Left ventricle myocardium superior (tissue), 1 donor: Measurements from ENCODE around the gene SMAP1. TPM values are rescaled to one million over a fixed set of nuclear protein-coding genes. Genes with fewer than 3 reads are reported as not detected.
A peak's percentile ranks its signal among the peaks of the same experiment; 100 is the strongest.

Experiments used
- ATAC-seq: fragments of 200-7000 bp; cut with Tn5 transposase; one replicate; pipeline ENCODE4 v1.9.1; 2020; ENCODE audit warnings: mild to moderate bottlenecking, moderate library complexity
- DNase-seq: peaks from one replicate; pipeline ENCODE4 v3.0.0-alpha.2; 2020
- intact Hi-C: fragments of 100-400 bp; cut with micrococcal nuclease; formaldehyde crosslinking; loops from one replicate; pipeline ENCODE4 v1.11.0; 2022
- total RNA-seq: library from RNA; stranded (reverse); fragmentation: NEBNext Ultra II Directional; extraction: Animal tissue kit (Norgen Biotek cat#: 25700); gene quantifications from one replicate; pipeline ENCODE4 v1.2.1, GENCODE V29; 2021
- donor health status: DM: no; HTN: yes; CAD: no; lungs with severe emphysema.

Gene SMAP1
- total RNA-seq, 1 donor from 2014 or later: 32.2 TPM

DNA sequence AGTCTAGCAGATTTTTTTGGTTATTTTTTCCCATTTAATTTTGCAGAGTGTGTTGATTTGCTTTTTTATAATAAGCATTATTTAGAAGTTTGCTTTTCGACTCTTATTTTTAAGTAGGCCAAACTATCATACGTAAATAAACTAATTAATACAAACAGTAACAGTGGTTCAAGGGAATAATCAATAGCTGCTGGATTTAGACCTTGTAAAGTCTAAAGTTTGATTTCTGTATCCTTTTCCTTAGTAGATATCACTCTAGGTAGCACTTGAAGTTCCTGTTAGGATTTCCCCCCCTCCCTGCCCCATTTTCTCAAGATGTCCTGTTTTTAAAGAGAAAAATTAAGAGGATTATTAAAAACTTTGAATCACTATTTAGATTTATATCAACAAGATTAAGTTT is 153.1 kb downstream of the SMAP1 start:
- intact Hi-C loops: no loop called here
- DNase-seq (no peak), ATAC-seq (no peak)

- ATAC-seq (no peak), DNase-seq (no peak)
- intact Hi-C loops: no loop called here
Observed at GRCh38 chr6:70821751-70822150, 154.1 kb downstream of the SMAP1 start.

- DNase-seq: no peak
- no peak for ATAC-seq
- intact Hi-C loops: no loop called here
Observed at GRCh38 chr6:70823651-70824050, 156.0 kb downstream of the SMAP1 start.

GRCh38 chr6:70831427-70831826 is 163.7 kb downstream of the SMAP1 start:
- DNase-seq (no peak), ATAC-seq (no peak)
- intact Hi-C loops: no loop called here

DNA sequence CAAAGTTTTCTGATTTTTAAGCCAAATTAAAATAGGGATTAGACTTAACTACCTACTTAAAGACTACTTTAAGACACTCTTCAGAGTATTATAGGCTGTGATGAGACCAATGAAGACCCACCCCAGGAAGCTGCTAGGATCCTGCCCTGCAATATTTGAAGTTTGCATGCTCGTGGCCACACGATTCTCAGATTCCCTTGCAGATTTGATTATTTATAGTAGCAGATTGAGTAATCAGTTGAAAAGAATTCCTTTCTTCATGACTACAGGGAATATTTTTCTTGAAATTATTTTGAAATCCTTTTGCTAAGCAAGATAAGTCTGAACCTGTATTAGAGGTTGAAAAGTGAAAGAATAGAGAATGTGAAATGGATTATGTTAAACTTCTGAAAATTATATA is 166.8 kb downstream of the SMAP1 start:
- no peak for ATAC-seq
- intact Hi-C loops: no loop called here
- DNase-seq: no peak

GRCh38 chr6:70838907-70839285 is 171.2 kb downstream of the SMAP1 start:
- no peak for DNase-seq
- intact Hi-C loops: no loop called here
- ATAC-seq: no peak

DNA sequence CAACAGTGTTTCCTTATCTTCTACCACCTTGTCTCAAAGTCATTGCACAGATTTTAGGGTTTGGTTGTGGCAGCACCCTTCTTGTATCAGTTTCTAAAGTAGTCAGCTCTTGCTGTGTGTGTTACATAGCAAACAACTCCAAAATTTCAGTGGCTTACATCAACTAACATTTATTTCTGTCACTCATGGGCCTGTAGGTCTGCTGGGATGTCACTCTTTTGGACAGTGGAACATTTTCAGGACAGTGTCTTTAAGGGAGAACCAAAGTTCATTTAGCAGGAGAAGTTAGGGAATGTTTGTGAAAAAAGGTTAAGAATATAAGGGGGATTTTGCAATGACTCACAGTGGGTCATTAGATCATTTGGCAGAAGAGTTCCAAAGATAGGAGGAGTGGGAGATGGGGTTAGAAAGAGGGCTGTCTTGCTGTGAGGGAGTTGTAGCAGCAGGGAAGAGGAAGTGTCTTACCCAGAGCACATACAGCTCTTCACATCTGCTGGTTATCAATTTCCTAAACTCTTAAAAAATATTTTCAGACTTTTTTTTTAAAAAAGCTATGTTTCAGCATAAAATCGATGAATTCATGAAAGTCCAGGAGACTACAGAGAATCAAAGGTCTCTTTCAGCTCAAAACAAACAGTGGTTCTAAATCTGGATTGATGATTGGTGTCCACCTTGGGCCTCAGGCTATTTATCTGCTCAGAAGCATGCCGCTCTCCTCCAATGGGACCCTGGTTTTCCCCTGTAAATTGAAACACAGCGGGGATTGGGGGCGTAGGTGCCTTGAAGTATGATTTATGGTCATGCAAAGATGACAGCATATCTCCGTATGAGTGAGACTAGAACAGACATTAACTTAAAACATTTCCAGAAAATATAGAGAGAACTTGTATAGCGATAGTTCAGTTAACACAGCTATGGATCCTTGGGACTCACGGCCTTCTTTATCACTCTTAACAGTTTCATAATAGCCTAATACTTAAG is 171.9 kb downstream of the SMAP1 start:
- no peak for ATAC-seq
- intact Hi-C loops: no loop called here

GRCh38 chr6:70841112-70841511 is 173.4 kb downstream of the SMAP1 start:
- ATAC-seq (no peak), DNase-seq (no peak)
- intact Hi-C loops: no loop called here

More for the DNA sequence above, 171.9 kb downstream of the SMAP1 start:
- no peak for DNase-seq

DNA sequence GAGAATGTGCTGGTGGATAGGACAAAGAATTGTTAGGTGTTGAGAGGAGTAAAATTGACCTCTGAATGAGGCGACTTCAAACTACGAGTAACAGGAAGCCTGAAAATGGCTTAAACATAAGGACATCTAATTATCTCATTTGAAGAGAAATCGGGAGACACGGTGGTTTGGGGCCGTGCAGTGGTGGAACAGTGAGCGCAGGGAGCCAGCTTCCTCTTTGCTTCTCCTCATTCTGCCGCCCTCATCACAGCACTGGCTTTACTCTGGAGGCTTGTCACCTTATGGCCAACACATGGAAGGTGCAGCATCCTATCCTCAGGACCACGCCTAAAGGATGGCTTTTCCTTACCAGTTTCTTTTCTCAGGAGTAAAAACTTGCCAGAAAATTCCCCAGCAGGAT is 174.9 kb downstream of the SMAP1 start:
- DNase-seq (no peak), ATAC-seq (no peak)
- intact Hi-C loops: no loop called here

GRCh38 chr6:70843328-70843918 is 175.7 kb downstream of the SMAP1 start:
- ATAC-seq: no peak
- DNase-seq: no peak
- intact Hi-C loops: no loop called here

DNA sequence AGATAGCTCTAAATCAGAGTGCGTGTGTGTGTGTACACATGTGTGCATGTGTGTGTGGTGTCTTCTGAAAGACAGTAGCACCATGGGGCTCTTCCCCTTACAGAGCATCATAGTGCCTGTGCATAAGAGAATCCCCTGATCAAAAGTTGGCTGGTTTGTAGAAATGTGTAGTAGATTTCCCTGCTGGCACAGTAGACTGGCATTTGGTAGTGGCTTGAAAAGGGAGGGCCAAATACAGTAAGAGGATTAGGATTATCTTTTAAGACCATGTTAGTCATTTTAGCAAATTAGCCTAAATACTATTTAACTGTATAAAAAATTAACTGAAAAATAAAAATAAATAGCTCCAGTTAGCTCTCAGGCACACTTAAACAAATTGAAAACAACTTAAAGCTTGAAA is 176.6 kb downstream of the SMAP1 start:
- ATAC-seq: no peak
- DNase-seq: no peak
- intact Hi-C loops: no loop called here

- ATAC-seq (peak; percentile 41), DNase-seq (no peak)
- intact Hi-C loops: no loop called here
Observed at GRCh38 chr6:70846207-70846835, 178.6 kb downstream of the SMAP1 start.

GRCh38 chr6:70847106-70848084 is 179.7 kb downstream of the SMAP1 start:
- no peak for ATAC-seq
- intact Hi-C loops: no loop called here
- no peak for DNase-seq

DNA sequence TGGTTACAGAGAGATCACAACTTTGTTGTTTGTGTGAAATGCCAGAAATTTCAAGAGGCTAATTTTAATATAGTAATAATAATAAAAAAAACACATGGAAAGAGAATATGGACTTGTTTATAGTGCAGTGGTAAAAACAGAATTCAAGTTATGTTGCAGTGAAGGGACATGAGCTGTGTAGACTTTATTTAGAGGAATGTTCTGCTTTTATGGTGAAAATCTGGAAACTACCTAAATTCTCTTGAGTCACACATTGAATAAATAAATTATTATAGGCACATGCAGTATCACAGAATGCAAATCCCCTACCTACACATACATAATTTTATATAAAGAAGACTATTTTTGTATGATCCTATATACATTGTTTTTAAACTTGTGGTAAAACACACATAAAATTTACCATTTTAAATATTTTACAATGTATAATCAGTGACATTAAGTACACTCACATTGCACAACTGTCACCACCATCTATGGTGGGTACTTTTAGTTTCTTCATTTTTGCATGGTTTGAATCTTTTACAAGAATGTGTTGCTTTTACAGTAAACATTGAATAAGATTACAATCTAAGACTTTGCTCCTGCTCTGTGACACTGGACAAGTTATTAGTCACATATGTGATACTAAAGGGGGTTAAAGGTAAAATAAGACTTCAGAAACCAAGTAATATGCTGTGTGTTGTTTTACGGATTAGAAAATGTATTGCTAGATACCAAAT is 181.8 kb downstream of the SMAP1 start:
- no peak for ATAC-seq
- no peak for DNase-seq
- intact Hi-C loops: no loop called here

DNA sequence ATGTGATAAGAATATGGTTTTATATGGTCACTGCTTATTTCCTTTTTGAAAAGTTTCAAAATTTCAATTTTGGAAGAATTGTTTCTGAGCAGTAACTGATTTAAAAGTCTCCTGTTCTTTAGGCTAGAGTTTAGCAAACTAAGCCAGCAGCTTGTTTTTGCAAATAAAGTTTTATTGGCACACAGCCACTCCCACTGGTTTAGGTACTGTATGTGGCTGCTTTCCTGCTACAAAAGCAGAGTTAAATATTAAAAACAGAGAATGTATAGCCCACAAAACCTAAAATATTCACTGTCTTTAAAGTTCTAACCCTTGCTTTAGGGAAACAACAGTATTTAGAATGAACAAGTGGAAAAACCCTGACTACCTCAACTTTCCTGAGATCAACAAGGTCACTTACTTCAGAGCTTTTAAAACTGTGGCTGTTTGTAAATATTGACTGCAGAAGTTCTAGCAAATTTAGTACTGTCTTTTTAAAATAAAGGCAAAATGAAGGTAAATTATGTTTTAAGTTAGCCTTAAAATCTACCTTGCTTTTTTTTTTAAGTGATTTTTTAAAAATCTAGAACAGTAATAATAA is 185.1 kb downstream of the SMAP1 start:
- DNase-seq (no peak), ATAC-seq (no peak)
- intact Hi-C loops: no loop called here

DNA sequence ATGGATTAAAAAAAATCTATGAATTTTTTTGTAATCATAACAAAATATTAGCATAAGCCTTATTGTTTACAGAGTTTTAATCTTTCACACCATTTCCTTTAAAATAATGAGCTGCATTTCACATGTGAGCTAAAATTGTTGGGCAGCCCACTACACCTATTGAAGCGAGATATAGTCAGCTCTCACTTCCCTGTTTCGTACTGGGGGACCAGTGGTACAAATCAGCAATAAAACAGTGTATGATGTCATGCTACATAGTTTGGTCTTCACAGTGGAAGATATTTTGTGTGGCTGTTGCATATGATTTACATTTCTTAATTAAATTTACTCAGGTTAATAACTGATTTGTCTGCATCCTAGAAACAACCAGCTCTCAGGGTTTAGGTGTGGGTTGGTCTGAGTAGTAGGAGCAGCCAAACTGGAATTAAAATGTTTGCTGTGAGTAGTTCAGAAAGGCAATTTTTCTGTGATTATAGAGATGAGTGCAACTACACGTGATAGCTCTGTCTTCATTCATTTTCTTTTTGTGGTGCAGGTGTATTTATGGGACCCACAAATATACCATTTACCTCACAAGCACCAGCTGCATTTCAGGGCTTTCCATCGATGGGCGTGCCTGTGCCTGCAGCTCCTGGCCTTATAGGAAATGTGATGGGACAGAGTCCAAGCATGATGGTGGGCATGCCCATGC is 189.8 kb downstream of the SMAP1 start:
- intact Hi-C loops: no loop called here
- ATAC-seq (no peak), DNase-seq (no peak)

DNA sequence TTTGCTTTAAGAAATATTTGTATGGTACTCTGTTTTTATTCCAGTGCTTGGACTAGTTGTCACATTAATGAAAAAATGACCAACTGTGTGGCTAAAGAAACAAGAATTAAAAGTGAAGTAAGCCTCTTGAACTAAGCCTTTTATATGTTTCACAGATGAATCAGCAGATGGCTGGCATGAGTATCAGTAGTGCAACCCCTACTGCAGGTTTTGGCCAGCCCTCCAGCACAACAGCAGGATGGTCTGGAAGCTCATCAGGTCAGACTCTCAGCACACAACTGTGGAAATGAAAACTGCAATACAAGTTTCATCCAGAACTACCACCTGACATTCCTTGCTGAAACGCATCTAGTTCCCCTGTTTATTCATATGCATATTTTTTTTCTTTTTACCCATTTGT is 192.4 kb downstream of the SMAP1 start:
- intact Hi-C loops: no loop called here
- DNase-seq: no peak
- no peak for ATAC-seq

DNA sequence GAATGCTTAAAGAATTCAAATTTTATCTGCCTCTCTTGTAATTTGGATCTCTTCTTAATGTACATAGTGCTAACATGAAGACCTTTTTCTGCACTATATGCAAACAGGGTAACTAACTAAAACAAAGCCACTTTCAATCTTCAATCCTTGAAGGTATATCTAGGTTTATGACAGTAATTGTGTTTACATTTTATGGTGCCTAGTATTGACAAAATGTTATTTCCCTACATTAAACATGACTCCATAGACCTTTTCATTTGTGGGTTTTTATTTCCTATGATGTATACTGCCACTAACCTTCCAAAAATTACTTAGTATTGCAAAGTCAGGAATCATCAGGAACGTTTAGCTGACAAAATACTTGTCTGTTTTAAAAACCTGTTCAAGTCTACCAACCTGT is 193.2 kb downstream of the SMAP1 start:
- ATAC-seq: no peak
- intact Hi-C loops: no loop called here
- no peak for DNase-seq
